Stimulated activated effector memory CD8-positive, alpha-beta T cell treated with anti-CD3 and anti-CD28 coated beads, Interleukin-12 subunit alpha, Interleukin-12 subunit beta, amount 100 ng/mL, for 72 hours (primary cell): ENCODE results near the gene TNNI2.

Experiments
- ATAC-seq: fragments of 150-1000 bp; cut with Tn5 transposase; 2 replicates; pipeline ENCODE4 v1.10.0; 2021
- DNase-seq, 2 donors: peaks; one replicate each; pipeline ENCODE4 v3.0.0; 2021 to 2022; ENCODE audit warnings: low spot score in 2 of 2
- H3K27ac Mint-ChIP-seq: one replicate; pipeline ENCODE4 v1.8.0; 2022; ENCODE audit warnings: mild to moderate bottlenecking, mixed read lengths
- H3K36me3 Mint-ChIP-seq: one replicate; pipeline ENCODE4 v1.8.0; 2022; ENCODE audit warnings: mild to moderate bottlenecking, mixed read lengths
- H3K4me1 Mint-ChIP-seq: one replicate; pipeline ENCODE4 v1.8.0; 2022; ENCODE audit warnings: mixed read lengths
- H3K4me3 Mint-ChIP-seq: one replicate; pipeline ENCODE4 v1.8.0; 2022; ENCODE audit warnings: mild to moderate bottlenecking, mixed read lengths
- H3K9me3 Mint-ChIP-seq: one replicate; pipeline ENCODE4 v1.8.0; 2022; ENCODE audit warnings: mixed read lengths

Gene TNNI2

DNA sequence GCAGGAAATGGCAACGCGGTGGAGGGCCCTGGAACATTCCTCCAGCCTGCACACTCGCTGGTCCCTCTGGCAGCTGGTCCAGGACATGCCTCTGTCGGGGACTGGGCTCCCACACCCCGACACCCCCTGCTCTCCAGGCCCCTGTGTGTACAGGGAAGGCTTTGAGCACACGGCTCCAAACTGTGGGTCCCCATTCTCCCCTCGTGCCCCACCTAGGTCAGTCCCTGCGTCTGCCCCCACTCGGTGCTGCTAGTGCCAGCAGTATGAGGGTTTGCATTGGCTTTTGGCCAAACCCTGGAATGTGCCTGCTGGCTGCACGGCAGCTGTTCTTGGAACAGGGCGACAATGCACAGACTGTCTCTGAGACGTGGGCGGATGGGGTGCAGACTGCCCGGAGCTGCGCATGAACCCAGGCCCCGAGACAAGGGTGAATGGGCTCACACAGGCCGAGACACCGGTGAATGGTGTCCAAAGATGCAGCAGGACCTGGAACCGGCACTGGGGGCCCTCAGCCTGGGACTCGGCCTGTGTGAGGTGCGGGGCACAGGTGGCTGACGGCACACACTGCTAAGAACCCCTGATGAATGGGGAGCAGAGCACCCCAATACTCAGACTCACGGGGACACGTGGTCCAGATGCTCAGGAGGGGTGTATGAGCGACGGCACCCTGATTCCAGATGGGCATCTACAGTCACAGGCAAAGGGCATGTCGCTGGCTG lies 11.5 kb upstream of the TNNI2 start:
- no peak overlapping the region for H3K27ac Mint-ChIP-seq
- DNase-seq (peak in 1 of 2 donors; percentile 47), ATAC-seq (no peak)
- no peaks in the 10 kb centered on the region for H3K9me3 Mint-ChIP-seq
- H3K36me3 Mint-ChIP-seq: no peaks in the 10 kb centered on the region
- no peak overlapping the region for H3K4me3 Mint-ChIP-seq
- no peaks in the 10 kb centered on the region for H3K4me1 Mint-ChIP-seq

DNA sequence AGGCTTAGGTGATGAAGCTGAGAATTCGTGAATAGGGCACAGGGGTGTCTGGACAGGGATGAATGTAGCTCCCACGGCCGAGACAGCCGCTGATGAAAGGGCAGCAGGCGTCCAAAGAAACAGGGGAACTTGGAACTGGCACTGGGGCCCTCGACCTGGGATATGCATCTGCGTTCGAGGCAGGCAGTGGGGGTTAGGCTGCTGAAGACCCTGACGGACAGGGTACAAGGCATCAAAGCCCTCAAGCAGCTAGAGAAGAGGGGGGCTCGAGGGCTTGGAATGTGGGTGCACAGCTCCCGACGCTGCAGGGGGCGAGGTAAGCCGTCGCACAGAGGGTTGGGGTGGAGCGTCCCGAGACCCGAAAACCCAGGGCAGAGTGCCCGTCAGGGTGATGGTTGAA lies 10.8 kb upstream of the TNNI2 start:
- DNase-seq (peak in 1 of 2 donors; percentile 43), ATAC-seq (no peak)
- Mint-ChIP-seq H3K4me1 (no peaks in the 10 kb centered on the region), H3K36me3 (no peaks in the 10 kb centered on the region), H3K4me3 (no peak overlapping the region), H3K9me3 (no peaks in the 10 kb centered on the region), H3K27ac (no peak overlapping the region)

DNA sequence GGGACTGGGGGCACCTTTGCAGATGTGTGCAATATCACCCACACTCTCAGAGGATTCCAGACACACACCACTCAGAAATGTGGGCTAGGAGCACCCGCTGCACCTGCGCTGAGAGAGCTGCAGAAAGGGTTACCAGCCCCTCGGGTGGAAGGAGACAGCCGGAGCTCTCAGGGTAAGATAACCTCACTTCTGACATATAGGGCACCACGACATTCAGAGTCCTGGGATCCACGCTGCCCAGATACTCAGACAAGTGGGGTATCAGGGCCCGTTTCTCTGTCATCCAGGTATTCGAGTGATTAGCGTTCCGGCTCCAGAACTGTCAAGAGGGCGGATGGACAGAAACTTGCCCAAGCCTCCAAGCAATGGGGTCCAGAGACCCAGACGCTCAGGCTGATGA lies 10.2 kb upstream of the TNNI2 start:
- H3K4me3 Mint-ChIP-seq: no peak overlapping the region
- ATAC-seq (no peak), DNase-seq (no peak)
- H3K27ac Mint-ChIP-seq: peak overlapping the region; percentile 34
- H3K4me1 Mint-ChIP-seq: no peaks in the 10 kb centered on the region
- no peaks in the 10 kb centered on the region for H3K36me3 Mint-ChIP-seq
- no peaks in the 10 kb centered on the region for H3K9me3 Mint-ChIP-seq

DNA sequence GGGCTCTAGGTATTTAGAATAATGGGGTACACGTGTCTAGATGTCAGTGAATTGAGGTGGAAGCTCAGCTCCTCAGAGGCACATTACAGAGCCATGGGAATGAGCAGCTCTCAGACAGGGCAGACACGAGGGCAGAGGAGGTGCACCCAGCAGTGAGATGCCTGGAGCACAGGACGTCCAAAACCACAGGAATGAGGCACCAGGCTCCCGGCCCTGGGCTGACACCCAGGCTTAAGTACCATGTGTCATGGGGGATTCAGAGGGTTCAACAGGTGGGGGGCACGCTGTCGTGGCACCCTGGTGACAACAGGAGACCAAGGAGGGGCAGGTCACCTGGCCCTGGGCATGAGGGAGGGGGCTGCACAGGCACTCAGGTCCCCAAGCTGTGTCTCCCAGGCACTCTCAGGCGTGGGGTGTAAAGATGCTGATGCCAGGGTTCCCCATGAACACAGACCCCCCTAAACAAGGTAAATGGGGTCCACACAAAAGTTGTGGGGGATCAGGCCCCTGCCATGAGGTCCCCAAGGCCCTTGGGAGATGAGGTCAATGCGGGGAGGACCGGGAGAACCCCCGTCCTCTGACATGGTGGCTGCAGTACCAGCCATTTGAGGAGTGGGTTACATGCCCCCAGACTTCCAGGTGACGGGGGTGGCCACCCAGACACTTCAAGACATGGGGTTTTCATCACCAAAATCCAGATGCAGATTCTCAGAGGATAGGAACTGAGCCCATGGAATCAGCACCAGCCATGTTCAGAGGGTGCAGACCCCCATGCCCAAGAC lies 9.6 kb upstream of the TNNI2 start:
- H3K4me3 Mint-ChIP-seq: no peak overlapping the region
- H3K9me3 Mint-ChIP-seq: no peaks in the 10 kb centered on the region
- H3K36me3 Mint-ChIP-seq: no peaks in the 10 kb centered on the region
- DNase-seq (peak in 1 of 2 donors; percentile 46), ATAC-seq (no peak)
- no peaks in the 10 kb centered on the region for H3K4me1 Mint-ChIP-seq
- H3K27ac Mint-ChIP-seq: peak overlapping the region; percentile 34

DNA sequence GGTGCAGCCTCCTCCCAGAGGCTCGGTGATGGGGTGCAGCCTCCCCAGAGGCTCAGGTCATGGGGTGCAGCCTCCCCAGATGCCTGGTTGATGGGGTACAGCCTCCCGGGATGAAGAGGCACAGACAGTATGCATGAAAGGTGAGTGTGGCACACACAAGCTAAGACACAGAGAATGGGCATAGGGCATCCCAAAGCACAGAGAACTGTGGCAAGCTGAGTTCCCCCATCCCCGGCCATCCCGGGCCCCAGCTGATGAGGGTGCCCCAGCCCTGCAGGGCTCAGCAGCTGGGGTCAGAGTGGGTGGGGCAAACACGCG lies 8.8 kb upstream of the TNNI2 start:
- Mint-ChIP-seq H3K4me1 (no peaks in the 10 kb centered on the region), H3K27ac (no peak overlapping the region), H3K9me3 (no peaks in the 10 kb centered on the region), H3K36me3 (no peaks in the 10 kb centered on the region), H3K4me3 (no peak overlapping the region)
- ATAC-seq: no peak
- no peak for DNase-seq

DNA sequence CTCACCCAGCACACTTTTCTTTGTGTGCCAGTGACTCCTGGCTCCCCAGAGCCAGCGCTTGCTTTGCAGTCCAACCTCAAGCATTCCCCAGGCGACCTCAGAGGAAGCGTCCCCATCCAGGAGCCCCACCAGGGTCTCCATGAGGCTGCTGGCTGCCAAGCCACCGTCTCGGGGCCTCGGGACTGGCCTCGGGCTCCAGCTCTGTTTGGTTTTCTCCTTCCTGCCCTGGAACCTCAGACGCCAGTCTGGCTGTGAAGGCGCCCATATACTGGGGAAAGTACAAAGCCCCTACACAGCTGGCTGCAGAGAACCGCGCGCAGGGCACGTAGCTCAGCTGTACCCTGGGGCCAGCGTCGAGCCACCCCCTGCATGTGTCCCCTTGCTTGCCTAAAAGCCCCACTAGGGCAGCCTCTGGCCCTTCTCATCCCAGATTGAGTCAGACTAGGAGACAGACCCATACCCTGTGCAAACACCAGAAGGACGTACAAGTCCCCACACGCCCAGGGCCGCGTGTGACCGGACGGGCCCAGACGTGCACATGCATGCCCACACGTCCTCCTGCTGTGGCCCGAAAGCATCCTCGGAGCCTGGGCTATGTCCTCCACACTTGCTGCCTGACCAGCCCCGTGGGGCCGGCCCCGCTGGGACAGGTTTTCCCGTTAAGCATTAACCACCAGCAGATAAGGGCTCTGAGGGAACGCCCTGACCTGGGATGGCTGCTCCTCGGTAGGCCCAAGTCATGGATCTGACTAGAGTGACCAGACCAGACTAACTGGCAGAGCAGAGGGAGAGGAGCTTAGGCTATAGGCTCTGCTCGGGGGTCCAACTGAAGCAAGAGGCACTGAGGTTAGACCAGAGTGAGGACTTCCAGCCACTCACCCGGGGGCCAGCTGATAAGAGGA lies 8.2 kb upstream of the TNNI2 start:
- no peaks in the 10 kb centered on the region for H3K4me1 Mint-ChIP-seq
- no peak overlapping the region for H3K27ac Mint-ChIP-seq
- H3K36me3 Mint-ChIP-seq: no peaks in the 10 kb centered on the region
- H3K4me3 Mint-ChIP-seq: no peak overlapping the region
- DNase-seq (no peak), ATAC-seq (no peak)
- no peaks in the 10 kb centered on the region for H3K9me3 Mint-ChIP-seq

DNA sequence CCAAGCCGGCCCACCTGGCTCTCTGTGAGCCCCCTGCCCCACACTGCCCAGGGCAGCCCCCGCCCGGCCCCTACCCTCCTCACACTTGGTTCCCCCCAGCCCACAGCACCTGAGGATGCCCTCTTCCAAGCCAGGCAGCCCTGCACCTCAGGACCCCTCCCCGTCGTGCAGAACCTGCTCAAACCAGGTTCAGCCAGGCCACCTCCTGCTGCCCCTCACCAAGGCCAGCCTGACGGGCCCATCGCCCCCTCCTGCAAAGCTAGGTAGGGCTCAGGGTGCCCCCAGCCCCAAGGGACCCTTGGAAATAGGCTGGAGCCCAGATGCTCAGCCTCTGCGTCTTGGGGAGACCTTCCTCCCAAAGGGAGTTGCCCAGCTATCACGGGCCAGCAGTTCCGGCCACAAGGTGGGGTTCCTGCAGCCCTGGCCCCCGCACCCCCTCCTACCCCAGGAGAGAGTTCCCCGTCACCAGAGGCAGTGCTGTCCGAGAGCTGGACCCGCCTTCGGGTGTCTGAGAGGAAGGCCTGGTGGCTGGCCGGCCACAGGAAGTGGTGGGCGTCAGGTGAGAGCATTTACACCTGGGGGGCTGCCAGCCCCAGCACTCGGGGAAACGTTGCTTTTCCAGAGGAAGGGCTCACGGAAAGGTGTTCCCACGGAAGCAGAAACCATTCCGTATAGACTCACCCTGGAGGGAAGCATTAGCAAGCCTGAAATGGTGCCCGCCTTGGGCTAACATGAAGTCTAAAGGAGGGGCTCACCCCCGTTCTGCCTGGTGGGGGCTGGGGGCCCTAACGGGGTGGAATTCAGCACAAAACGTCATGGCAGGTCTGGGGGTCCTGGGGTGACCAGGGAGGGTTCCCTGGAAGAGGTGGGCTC lies 7.2 kb upstream of the TNNI2 start:
- Mint-ChIP-seq H3K4me1 (no peaks in the 10 kb centered on the region), H3K27ac (no peak overlapping the region), H3K9me3 (no peaks in the 10 kb centered on the region), H3K36me3 (no peaks in the 10 kb centered on the region), H3K4me3 (no peak overlapping the region)
- ATAC-seq: no peak
- DNase-seq: no peak

DNA sequence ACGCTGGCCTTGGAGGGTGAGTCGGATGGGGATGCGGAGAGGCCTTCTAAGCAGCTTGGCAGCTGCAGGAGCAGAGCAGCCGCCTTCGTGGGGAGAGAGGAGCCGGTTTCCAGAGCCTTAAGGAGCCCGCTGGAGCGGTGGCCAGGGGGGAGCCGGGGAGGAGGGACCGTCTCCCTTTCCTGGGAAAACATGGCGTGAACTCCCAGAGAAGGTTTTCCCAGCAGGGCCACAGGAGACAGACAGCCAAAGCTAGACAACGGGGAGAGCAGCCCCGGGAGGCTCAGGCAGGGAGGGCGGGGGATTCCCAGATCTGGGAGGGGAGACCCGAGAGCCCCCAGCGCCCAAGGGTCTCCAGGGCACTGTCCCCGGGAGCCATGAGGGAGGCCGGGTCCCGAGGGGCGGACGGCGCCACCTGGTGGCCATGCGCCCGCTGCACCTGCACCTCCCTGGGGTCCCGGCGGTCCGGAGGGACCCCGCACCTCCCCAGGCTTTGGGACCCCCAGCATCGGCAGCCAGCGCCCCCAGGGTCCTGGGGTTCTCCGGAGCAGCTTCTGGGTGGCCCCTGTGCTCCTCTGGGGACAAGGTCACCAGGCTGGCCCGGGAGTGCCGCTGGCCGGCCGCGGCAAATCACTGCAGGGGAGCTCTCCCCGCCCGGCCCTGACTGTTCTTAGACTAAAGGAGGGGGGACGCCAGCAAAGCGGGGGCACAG lies 6.4 kb upstream of the TNNI2 start:
- ATAC-seq (peak; percentile 68), DNase-seq (peak; percentile 82 to 88)
- Mint-ChIP-seq H3K4me1 (no peaks in the 10 kb centered on the region), H3K27ac (no peak overlapping the region), H3K36me3 (no peaks in the 10 kb centered on the region), H3K9me3 (no peaks in the 10 kb centered on the region), H3K4me3 (no peak overlapping the region)

DNA sequence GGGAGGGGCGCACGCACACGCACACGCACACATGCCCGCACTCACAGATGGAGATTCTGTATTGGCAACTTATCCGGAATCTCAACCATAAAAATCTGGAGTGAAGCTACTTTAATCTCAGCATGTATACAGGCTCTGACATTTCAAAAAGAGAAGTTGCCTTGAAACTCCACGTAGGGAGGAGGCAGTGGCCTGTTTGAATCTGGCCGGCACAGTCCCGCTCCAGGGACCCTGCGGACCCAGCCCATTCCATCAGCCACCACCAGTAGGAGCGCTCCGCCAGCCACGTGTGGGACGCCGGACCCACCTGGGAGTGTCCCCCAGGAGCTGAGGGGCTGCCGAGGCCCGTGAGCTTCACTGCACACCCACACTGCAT lies 5.9 kb upstream of the TNNI2 start:
- H3K4me1 Mint-ChIP-seq: no peaks in the 10 kb centered on the region
- ATAC-seq: no peak
- no peaks in the 10 kb centered on the region for H3K36me3 Mint-ChIP-seq
- H3K27ac Mint-ChIP-seq: no peak overlapping the region
- no peak overlapping the region for H3K4me3 Mint-ChIP-seq
- no peak for DNase-seq
- H3K9me3 Mint-ChIP-seq: no peaks in the 10 kb centered on the region

DNA sequence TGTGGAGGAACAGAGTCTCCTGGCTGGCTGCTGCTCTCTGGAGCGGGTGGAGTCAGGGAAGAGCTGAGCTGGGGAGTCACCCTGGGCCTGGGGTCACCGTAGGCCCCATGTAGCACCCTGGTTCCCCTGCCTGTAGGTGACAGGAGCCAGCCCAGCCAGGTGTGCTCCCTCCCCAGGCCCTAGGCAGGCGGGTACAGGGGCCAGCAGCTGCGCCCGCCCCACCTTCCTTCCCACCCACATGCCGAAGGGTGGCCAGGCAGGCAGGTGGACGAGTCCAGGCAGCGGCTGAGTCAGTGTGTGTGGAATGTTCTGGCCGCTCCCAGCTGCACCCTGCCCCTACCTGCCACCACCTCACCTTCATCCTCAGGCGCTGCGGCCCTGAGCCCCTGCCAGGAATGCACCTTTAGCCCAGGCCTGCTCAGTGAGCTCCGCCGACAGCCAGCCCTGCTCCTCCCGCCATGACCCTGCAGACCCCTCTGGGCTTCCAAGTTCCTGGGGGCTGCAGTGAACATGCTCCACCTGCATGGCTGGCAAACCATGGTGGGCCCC lies 4.6 kb upstream of the TNNI2 start:
- no peaks in the 10 kb centered on the region for H3K36me3 Mint-ChIP-seq
- ATAC-seq: no peak

DNA sequence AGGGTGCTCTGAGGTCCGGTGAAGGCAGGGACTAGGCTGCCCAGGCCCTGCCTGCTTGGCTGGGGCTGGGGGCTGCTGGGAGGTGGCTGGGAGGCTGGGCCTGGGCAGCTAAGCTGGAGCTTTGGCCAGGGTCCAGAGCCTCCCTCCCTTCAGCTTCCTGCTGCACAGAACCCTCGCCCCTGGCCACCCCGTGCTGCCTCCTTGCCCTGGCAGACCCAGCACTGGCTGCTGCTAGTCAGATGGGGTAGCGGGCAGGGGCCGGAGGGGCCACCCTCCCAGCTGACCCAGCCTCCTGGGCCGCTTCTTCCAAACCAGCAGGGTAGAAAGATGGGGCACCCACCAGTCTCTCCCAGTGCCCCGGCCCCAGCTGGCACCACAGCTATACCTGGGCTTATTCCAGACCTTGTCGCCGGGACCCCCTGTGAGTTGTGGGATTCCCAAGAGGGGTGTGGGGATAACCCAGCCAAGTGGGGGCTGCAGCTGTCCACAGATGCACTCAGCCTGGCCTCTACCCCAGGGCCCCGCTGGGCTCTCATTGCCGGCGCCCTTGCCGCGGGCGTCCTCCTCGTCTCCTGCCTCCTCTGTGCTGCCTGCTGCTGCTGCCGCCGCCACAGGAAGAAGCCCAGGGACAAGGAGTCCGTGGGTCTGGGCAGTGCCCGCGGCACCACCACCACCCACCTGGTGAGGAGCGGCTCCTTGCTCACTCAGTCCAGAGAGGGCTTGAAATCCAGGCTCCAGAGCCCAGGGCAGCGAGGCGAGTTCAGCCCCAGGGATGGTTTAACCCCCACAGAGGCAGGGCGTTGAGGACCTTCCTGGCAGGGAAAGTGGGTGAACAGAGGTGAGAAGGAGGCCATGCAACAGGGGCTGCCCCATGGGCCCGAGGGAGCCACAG lies 3.8 kb upstream of the TNNI2 start, which contains the start of gene SYT8:
TSS of gene SYT8 (plus strand) at position 212 of the 892 bp plus-strand sequence. CDS start at position 328, 116 bp downstream.
- no peak within 1 kb of the TSS for H3K4me3 Mint-ChIP-seq
- H3K4me1 Mint-ChIP-seq: peaks cover 7% of the 10 kb centered on the region
- DNase-seq (no peak), ATAC-seq (no peak)
- no peaks in the 10 kb centered on the region for H3K36me3 Mint-ChIP-seq
- H3K9me3 Mint-ChIP-seq: no peaks in the 10 kb centered on the region
- H3K27ac Mint-ChIP-seq: no peak within 1 kb of the TSS

More for the DNA sequence above, 4.6 kb upstream of the TNNI2 start:
- Mint-ChIP-seq H3K27ac (no peak overlapping the region), H3K9me3 (no peaks in the 10 kb centered on the region), H3K4me1 (no peaks in the 10 kb centered on the region), H3K4me3 (no peak overlapping the region)
- DNase-seq: no peak

DNA sequence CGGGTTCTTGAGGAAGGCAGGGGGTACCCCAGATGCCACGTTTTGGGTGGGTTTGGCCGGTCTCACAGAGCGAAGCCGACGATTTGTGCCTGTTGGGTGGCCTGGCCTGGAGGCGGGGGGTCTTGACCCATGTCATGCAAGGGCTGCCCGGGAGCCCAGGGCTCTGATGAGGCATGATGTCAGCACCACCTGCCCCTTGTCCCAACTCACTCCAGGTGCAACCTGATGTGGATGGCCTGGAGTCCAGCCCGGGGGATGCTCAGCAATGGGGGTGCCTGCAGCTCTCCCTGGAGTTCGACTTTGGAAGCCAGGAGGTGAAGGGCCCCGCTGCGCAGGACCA lies 3.1 kb upstream of the TNNI2 start:
- Mint-ChIP-seq H3K27ac (no peak overlapping the region), H3K4me1 (peaks cover 10% of the 10 kb centered on the region)

More for the DNA sequence above, 3.1 kb upstream of the TNNI2 start:
- H3K36me3 Mint-ChIP-seq: no peaks in the 10 kb centered on the region
- no peak overlapping the region for H3K4me3 Mint-ChIP-seq
- H3K9me3 Mint-ChIP-seq: no peaks in the 10 kb centered on the region
- DNase-seq (no peak), ATAC-seq (no peak)
